Measurements from ENCODE around the gene BLACAT1.
"Not testable (repeated sequence)": the region's sequence is repeated elsewhere in the genome, so short reads cannot be mapped to it uniquely, and the experiment has no call there.

GRCh38 chr1:205406252-205406651, 49.6 kb downstream of the BLACAT1 start:
- TF ChIP-seq, protein P1, sequence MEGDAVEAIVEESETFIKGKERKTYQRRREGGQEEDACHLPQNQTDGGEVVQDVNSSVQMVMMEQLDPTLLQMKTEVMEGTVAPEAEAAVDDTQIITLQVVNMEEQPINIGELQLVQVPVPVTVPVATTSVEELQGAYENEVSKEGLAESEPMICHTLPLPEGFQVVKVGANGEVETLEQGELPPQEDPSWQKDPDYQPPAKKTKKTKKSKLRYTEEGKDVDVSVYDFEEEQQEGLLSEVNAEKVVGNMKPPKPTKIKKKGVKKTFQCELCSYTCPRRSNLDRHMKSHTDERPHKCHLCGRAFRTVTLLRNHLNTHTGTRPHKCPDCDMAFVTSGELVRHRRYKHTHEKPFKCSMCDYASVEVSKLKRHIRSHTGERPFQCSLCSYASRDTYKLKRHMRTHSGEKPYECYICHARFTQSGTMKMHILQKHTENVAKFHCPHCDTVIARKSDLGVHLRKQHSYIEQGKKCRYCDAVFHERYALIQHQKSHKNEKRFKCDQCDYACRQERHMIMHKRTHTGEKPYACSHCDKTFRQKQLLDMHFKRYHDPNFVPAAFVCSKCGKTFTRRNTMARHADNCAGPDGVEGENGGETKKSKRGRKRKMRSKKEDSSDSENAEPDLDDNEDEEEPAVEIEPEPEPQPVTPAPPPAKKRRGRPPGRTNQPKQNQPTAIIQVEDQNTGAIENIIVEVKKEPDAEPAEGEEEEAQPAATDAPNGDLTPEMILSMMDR (IDR thresholded peaks at IDR 0.05; ENCODE audit: control extremely low read depth in 1 of 3, insufficient read depth in 1 of 3, low read depth in 1 of 3, low read length in 3 of 3), result not testable (repeated sequence)
- TF ChIP-seq ATF2, SP4 (IDR thresholded peaks at IDR 0.05; ENCODE audit: low read length): not testable (repeated sequence)
